Neuronal stem cell (in vitro differentiated cells): ENCODE measurements around the gene PARP1.

Experiments used
- DNase-seq: peaks from one replicate; pipeline ENCODE4 v3.0.0-alpha.2; 2013; ENCODE audit warnings: low spot score
- H2AFZ ChIP-seq: one replicate; pipeline ENCODE4 v1.6.1; 2013; ENCODE audit warnings: mild to moderate bottlenecking, low read length, inconsistent platforms
- H2AK5ac ChIP-seq: 2 replicates; pipeline ENCODE4 v1.6.1; 2013; ENCODE audit warnings: low read depth, mild to moderate bottlenecking, inconsistent platforms, low read length, moderate library complexity, mixed read lengths
- H2BK120ac ChIP-seq: 2 replicates; pipeline ENCODE4 v1.6.1; 2013; ENCODE audit warnings: low read depth, mild to moderate bottlenecking, inconsistent platforms, low read length, moderate library complexity, mixed read lengths
- H2BK12ac ChIP-seq: one replicate; pipeline ENCODE4 v1.6.1; 2013; ENCODE audit warnings: low read length, inconsistent platforms
- H2BK15ac ChIP-seq: 2 replicates; pipeline ENCODE4 v1.6.1; 2013; ENCODE audit warnings: mild to moderate bottlenecking, low read length, inconsistent platforms, mixed read lengths
- H2BK5ac ChIP-seq: one replicate; pipeline ENCODE4 v1.6.1; 2013; ENCODE audit warnings: inconsistent platforms, mild to moderate bottlenecking, low read length, moderate library complexity
- H3K14ac ChIP-seq: one replicate; pipeline ENCODE4 v1.6.1; 2013; ENCODE audit warnings: low read length, inconsistent platforms
- H3K18ac ChIP-seq: 2 replicates; pipeline ENCODE4 v1.6.1; 2013; ENCODE audit warnings: low read length, inconsistent platforms
- H3K23ac ChIP-seq: 2 replicates; pipeline ENCODE4 v1.6.1; 2013; ENCODE audit warnings: low read depth, mild to moderate bottlenecking, mixed read lengths, low read length, inconsistent platforms; ENCODE audit not compliant: poor library complexity
- H3K27ac ChIP-seq: replicated peaks from 3 replicates; pipeline ENCODE4 v1.5.1; 2013; ENCODE audit warnings: low read length, inconsistent platforms
- H3K27me3 ChIP-seq, 3 experiments: 2 replicates each; pipeline ENCODE4 v1.6.1; 2013; ENCODE audit warnings: low read length in 3 of 3, mild to moderate bottlenecking in 2 of 3, inconsistent platforms in 1 of 3, low read depth in 1 of 3, mixed read lengths in 1 of 3, moderate library complexity in 1 of 3; ENCODE audit not compliant: control insufficient read depth in 3 of 3, insufficient read depth in 3 of 3
- H3K36me3 ChIP-seq, 2 donors: replicated peaks in 1 of 2; 2 replicates each; pipeline ENCODE4 v1.6.1; 2013; ENCODE audit warnings: low read length in 2 of 2; ENCODE audit not compliant: control insufficient read depth in 2 of 2, insufficient read depth in 2 of 2
- H3K4ac ChIP-seq: 2 replicates; pipeline ENCODE4 v1.6.1; 2013; ENCODE audit warnings: inconsistent platforms, mild to moderate bottlenecking, low read length, moderate library complexity
- H3K4me1 ChIP-seq, 2 donors: 1 replicate in 1 of 2; 2 replicates in 1 of 2; pipeline ENCODE4 v1.6.1; 2013; ENCODE audit warnings: low read length in 2 of 2, low read depth in 1 of 2; ENCODE audit not compliant: control insufficient read depth in 2 of 2, insufficient read depth in 1 of 2
- H3K4me2 ChIP-seq: one replicate; pipeline ENCODE4 v1.6.1; 2013; ENCODE audit warnings: mild to moderate bottlenecking, low read length, inconsistent platforms; ENCODE audit not compliant: insufficient read depth, poor library complexity, severe bottlenecking
- H3K4me3 ChIP-seq, 2 donors: 2 replicates each; pipeline ENCODE4 v1.5.1; 2013; ENCODE audit warnings: low read length in 2 of 2, mild to moderate bottlenecking in 2 of 2, inconsistent platforms in 1 of 2, moderate library complexity in 1 of 2
- H3K79me1 ChIP-seq: one replicate; pipeline ENCODE4 v1.6.1; 2013; ENCODE audit warnings: low read depth, mild to moderate bottlenecking, inconsistent platforms, low read length, moderate library complexity
- H3K9ac ChIP-seq: one replicate; pipeline ENCODE4 v1.6.1; 2013; ENCODE audit warnings: mild to moderate bottlenecking, low read depth, low read length, inconsistent platforms; ENCODE audit not compliant: poor library complexity
- H3K9me3 ChIP-seq, 2 donors: replicated peaks in 1 of 2; 2 replicates each; pipeline versions ENCODE3 to v1.6.1; 2013; ENCODE audit warnings: low read length in 2 of 2, mild to moderate bottlenecking in 2 of 2, inconsistent platforms in 1 of 2, low read depth in 1 of 2, mixed read lengths in 1 of 2, moderate library complexity in 1 of 2; ENCODE audit not compliant: control insufficient read depth in 2 of 2, insufficient read depth in 1 of 2
- H4K8ac ChIP-seq: one replicate; pipeline ENCODE4 v1.6.1; 2013; ENCODE audit warnings: low read depth, mild to moderate bottlenecking, inconsistent platforms, low read length, moderate library complexity
- H4K91ac ChIP-seq: one replicate; pipeline ENCODE4 v1.6.1; 2013; ENCODE audit warnings: low read length, low read depth, mild to moderate bottlenecking, inconsistent platforms; ENCODE audit not compliant: poor library complexity
- WGBS, 2 donors: extraction: QIAGEN DNeasy Blood & Tissue Kit; methylation state at CpG; one replicate each; pipeline ENCODE4 v1.1.7; 2013; ENCODE audit warnings: missing lambda C conversion rate in 2 of 2, mixed read lengths in 1 of 2; ENCODE audit not compliant: insufficient read length in 2 of 2, insufficient replicate concordance in 1 of 2; ENCODE audit errors: extremely low coverage in 2 of 2; 5-methylcytosine and 5-hydroxymethylcytosine counted together

PARP1 gene

DNA sequence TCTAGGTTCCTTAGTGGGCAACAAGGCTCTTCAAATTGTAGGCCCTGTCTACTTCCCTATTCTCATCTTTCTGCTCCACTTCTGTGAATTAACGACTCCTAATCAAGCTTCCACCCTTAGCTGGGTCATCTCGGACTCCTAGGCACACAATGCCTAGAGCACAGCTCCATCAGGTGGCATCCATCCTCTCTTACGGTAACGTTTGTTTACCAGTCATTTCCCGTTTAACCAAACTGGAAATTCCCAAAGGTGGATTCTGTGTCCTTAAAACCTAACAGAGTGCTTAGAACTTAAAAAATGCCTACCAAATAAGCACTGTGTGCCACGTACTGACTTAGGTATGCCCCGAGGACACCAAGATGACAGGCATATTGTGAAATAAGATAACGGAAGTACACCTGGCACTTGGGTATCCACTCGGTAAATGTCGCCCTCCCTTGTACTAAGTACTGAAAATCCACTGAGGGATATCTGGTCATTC lies 1.5 kb downstream of the PARP1 start:
- Histone ChIP-seq H3K4me1 (peaks cover 20 to 25% of the 10 kb centered on the region in 2 donors), H3K27ac (no peak overlapping the region), H4K8ac (no peak overlapping the region), H3K18ac (no peak overlapping the region), H3K4ac (no peak overlapping the region), H3K36me3 (peaks cover 13 to 35% of the 10 kb centered on the region in 2 donors), H3K4me2 (peak overlapping the region; percentile 56), H2BK5ac (no peak overlapping the region), H2AK5ac (no peak overlapping the region), H2BK12ac (no peak overlapping the region), H2BK120ac (no peak overlapping the region), H3K23ac (no peak overlapping the region), H3K4me3 (peak overlapping the region; percentile 59 to 67), H3K14ac (no peak overlapping the region), H2AFZ (no peak overlapping the region), H3K9me3 (no peaks in the 10 kb centered on the region), H3K27me3 (peaks cover 0 to 4% (median 0%) of the 10 kb centered on the region in 3 experiments), H4K91ac (no peak overlapping the region), H2BK15ac (no peak overlapping the region), H3K79me1 (peaks cover 14% of the 10 kb centered on the region), H3K9ac (no peak overlapping the region)
- DNase-seq: no peak
- WGBS, 2 donors: no CpG with 5 or more reads among the region's 10 CpGs

DNA sequence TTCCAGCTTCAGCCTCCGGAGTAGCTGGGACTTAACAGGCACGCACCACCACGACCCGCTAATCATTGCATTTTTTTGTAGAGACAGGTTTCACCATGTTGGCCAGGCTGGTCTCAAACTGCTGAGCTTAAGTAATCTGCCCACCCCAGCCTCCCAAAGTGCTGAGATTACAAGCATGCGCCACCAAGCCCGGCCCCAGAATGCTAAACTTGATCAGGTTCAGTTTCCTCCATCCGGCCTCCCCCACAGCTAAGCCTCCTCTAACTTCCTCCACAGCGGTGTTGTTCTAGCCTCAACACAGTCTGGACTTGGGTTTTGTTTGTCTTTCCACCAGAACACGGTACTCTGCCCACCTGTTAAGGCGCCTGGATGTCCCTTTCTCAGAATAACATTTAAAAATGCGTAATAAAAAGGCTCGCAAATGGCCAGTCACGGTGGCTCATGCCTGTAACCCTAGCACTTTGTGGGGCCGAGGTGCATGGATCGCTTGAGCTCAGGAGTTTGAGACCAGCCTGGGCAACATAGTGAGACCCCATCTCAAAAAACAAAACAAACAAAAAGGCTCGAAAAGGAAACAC lies 2.4 kb downstream of the PARP1 start:
- Histone ChIP-seq H3K4me3 (peak overlapping the region in 1 of 2 donors; percentile 59), H3K9ac (no peak overlapping the region), H2BK12ac (no peak overlapping the region), H3K36me3 (peaks cover 22 to 44% of the 10 kb centered on the region in 2 donors), H3K27ac (no peak overlapping the region), H3K27me3 (no peaks in the 10 kb centered on the region), H2BK15ac (no peak overlapping the region), H3K14ac (no peak overlapping the region), H3K23ac (no peak overlapping the region), H3K4me2 (no peak overlapping the region), H3K4ac (no peak overlapping the region), H2BK5ac (no peak overlapping the region), H2BK120ac (no peak overlapping the region), H4K91ac (no peak overlapping the region), H2AK5ac (no peak overlapping the region), H4K8ac (no peak overlapping the region), H3K4me1 (peaks cover 20 to 25% of the 10 kb centered on the region in 2 donors), H3K18ac (no peak overlapping the region), H2AFZ (no peak overlapping the region), H3K79me1 (peaks cover 17% of the 10 kb centered on the region), H3K9me3 (no peaks in the 10 kb centered on the region)
- no peak for DNase-seq
- no CpG with 5 or more reads among the region's 16 CpGs for WGBS, 2 donors

DNA sequence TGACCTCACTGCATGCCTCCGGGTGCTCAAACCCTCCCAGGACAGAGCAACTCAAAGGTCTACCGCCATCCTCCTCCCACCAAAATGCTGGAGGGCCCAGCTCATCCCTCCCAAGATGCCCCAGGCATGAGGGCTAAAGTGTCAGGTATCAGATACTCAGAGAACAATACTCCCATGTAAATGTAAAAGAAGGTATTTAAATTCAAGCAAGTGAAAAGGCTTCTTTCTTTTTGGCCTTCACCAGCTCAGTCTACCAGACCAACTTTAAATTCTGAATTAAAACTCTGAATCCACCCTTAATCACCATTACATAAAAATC lies 3.0 kb downstream of the PARP1 start:
- no peak overlapping the region for H2BK12ac ChIP-seq
- H3K4ac ChIP-seq: no peak overlapping the region

DNA sequence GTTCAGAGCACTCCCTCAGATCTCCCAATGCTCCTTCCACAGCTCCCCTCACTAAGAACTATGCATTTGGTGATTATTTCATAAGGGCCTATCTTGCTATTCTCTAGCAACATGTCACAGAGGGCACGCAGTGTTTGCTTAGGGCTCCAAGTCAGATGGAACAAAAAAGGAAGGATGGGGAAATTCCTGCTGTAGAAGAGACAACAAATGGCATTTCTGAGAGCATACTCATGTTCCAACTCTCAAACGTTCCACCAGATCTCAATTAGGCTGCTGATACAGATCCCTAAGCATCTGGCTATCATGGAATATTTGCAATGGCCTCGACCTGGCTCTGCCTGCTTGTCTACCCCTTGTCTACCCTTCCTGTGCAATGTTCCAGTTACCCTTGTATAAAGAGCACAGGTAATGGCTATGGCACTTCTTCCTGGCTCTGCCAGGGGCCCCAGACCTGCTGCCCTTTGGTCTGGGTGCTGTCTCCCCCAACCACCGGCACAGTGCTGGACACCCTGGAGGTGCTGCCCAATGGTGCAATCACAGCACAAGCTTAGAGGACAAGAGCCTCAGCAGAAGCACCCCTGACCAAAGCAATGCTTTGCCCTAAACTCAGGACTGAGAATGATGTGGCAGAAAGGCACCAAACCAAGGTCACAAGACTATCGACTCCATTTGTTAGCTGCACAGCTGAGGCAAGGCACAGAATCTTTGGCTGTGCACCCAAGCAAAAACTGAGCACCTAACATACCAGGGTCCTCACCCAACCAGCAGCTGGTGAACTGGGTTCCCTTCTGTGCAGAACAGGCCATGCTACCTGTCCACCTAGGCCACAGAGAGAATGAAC lies 3.6 kb downstream of the PARP1 start:
- no peak overlapping the region for H4K8ac ChIP-seq
- H2AK5ac ChIP-seq: no peak overlapping the region
- no peak overlapping the region for H2BK5ac ChIP-seq
- H2BK120ac ChIP-seq: no peak overlapping the region
- no peak overlapping the region for H3K23ac ChIP-seq
- no peak overlapping the region for H3K4me2 ChIP-seq
- no peak overlapping the region for H3K9ac ChIP-seq
- no CpG with 5 or more reads among the region's 5 CpGs for WGBS, 2 donors
- peak overlapping the region; percentile 22 for H3K14ac ChIP-seq
- no peaks in the 10 kb centered on the region for H3K9me3 ChIP-seq
- H3K4me1 ChIP-seq: peaks cover 20 to 25% of the 10 kb centered on the region in 2 donors
- H3K36me3 ChIP-seq: peaks cover 28 to 57% of the 10 kb centered on the region in 2 donors
- H2AFZ ChIP-seq: no peak overlapping the region
- H3K27me3 ChIP-seq: no peaks in the 10 kb centered on the region
- peaks cover 19% of the 10 kb centered on the region for H3K79me1 ChIP-seq
- H3K4ac ChIP-seq: no peak overlapping the region
- no peak overlapping the region for H3K27ac ChIP-seq
- no peak for DNase-seq
- no peak overlapping the region for H2BK12ac ChIP-seq
- H2BK15ac ChIP-seq: no peak overlapping the region
- H4K91ac ChIP-seq: no peak overlapping the region
- H3K18ac ChIP-seq: no peak overlapping the region
- H3K4me3 ChIP-seq: no peak overlapping the region

More for the DNA sequence above, 3.0 kb downstream of the PARP1 start:
- Histone ChIP-seq H3K4me3 (no peak overlapping the region), H3K4me1 (peaks cover 20 to 25% of the 10 kb centered on the region in 2 donors), H4K8ac (no peak overlapping the region), H3K9me3 (no peaks in the 10 kb centered on the region), H3K27me3 (no peaks in the 10 kb centered on the region), H2AFZ (no peak overlapping the region), H3K23ac (no peak overlapping the region), H3K18ac (no peak overlapping the region), H3K27ac (no peak overlapping the region), H2BK15ac (no peak overlapping the region), H3K9ac (no peak overlapping the region), H2BK5ac (no peak overlapping the region), H3K14ac (no peak overlapping the region), H2BK120ac (no peak overlapping the region), H3K79me1 (peaks cover 19% of the 10 kb centered on the region), H3K36me3 (peaks cover 25 to 51% of the 10 kb centered on the region in 2 donors), H4K91ac (no peak overlapping the region), H3K4me2 (no peak overlapping the region), H2AK5ac (no peak overlapping the region)
- DNase-seq: no peak
- no CpG with 5 or more reads among the region's 2 CpGs for whole genome bisulfite sequencing, 2 donors
